ENCODE measurements around the gene RGS9BP. TPM values are rescaled to one million over a fixed set of nuclear protein-coding genes. Genes with fewer than 3 reads are reported as not detected.

The RGS9BP gene
- total RNA-seq, 4 donors from 2014 or later: 1.5 to 5.5 (median 3.9) TPM

GRCh38 chr19:32717496-32717895 lies 41.8 kb downstream of the RGS9BP start:
- Histone ChIP-seq H3K9me3 (no peaks in the 10 kb centered on the region), H3K4me3 (no peak overlapping the region), H3K36me3 (peaks cover 14 to 36% (median 23%) of the 10 kb centered on the region in 4 donors), H3K27ac (replicated peaks in 1 of 4) (no peak overlapping the region), H3K27me3 (no peaks in the 10 kb centered on the region), H3K4me1 (peaks cover 0 to 5% (median 2%) of the 10 kb centered on the region in 4 donors)
- DNase-seq (ENCODE audit: extremely low spot score): no peak
- WGBS: 49% methylated on average over 5 of the region's 5 CpGs
- intact Hi-C loops (cut with DNase I): no loop called here
- TF ChIP-seq POLR2AphosphoS5 (IDR thresholded peaks at IDR 0.05): no peak
- TF ChIP-seq POLR2A (IDR thresholded peaks at IDR 0.05; ENCODE audit: low read depth): no peak
- no peak for TF ChIP-seq CTCF (IDR thresholded peaks at IDR 0.05)
- TF ChIP-seq EP300 (IDR thresholded peaks at IDR 0.05): no peak

GRCh38 chr19:32718286-32718685 lies 42.6 kb downstream of the RGS9BP start:
- no peak for DNase-seq (ENCODE audit: extremely low spot score)
- Histone ChIP-seq H3K4me1 (peaks cover 0 to 5% (median 2%) of the 10 kb centered on the region in 4 donors), H3K27ac (replicated peaks in 1 of 4) (no peak overlapping the region), H3K36me3 (peaks cover 7 to 28% (median 15%) of the 10 kb centered on the region in 4 donors), H3K9me3 (no peaks in the 10 kb centered on the region), H3K27me3 (no peaks in the 10 kb centered on the region), H3K4me3 (no peak overlapping the region)
- 94% methylated on average over 7 of the region's 7 CpGs for WGBS
- TF ChIP-seq POLR2A (IDR thresholded peaks at IDR 0.05; ENCODE audit: low read depth): no peak
- TF ChIP-seq EP300 (IDR thresholded peaks at IDR 0.05): no peak
- TF ChIP-seq POLR2AphosphoS5 (IDR thresholded peaks at IDR 0.05): no peak
- TF ChIP-seq CTCF (IDR thresholded peaks at IDR 0.05): no peak
- intact Hi-C loops (cut with DNase I): no loop called here

GRCh38 chr19:32719611-32720059 lies 44.0 kb downstream of the RGS9BP start, which contains the start of gene TDRD12:
Gene TDRD12, plus strand, starts transcription at chr19:32719767. Its CDS starts 306 bp downstream, at chr19:32720073.
- intact Hi-C loops (cut with DNase I): no loop called here
- no peak for TF ChIP-seq POLR2AphosphoS5 (IDR thresholded peaks at IDR 0.05)

GRCh38 chr19:32720216-32720935 lies 44.7 kb downstream of the RGS9BP start:
- H3K4me3 ChIP-seq: no peak overlapping the region
- H3K9me3 ChIP-seq: no peaks in the 10 kb centered on the region
- intact Hi-C loops (cut with DNase I): no loop called here
- no peaks in the 10 kb centered on the region for H3K27me3 ChIP-seq
- H3K27ac ChIP-seq (replicated peaks in 1 of 4): no peak overlapping the region
- DNase-seq (ENCODE audit: extremely low spot score): no peak
- H3K36me3 ChIP-seq: peaks cover 0 to 8% (median 4%) of the 10 kb centered on the region in 4 donors
- no peak for TF ChIP-seq CTCF (IDR thresholded peaks at IDR 0.05)
- WGBS: 88% methylated on average over 13 of the region's 22 CpGs
- peaks cover 0 to 5% (median 2%) of the 10 kb centered on the region in 4 donors for H3K4me1 ChIP-seq

More at GRCh38 chr19:32719611-32720059, 44.0 kb downstream of the RGS9BP start, which contains the start of gene TDRD12:
- Histone ChIP-seq H3K36me3 (peaks cover 0 to 15% (median 8%) of the 10 kb centered on the region in 4 donors), H3K27ac (replicated peaks in 1 of 4) (no peak within 1 kb of the TSS), H3K4me1 (peaks cover 0 to 5% (median 2%) of the 10 kb centered on the region in 4 donors), H3K27me3 (no peaks in the 10 kb centered on the region), H3K4me3 (no peak within 1 kb of the TSS), H3K9me3 (no peaks in the 10 kb centered on the region)
- WGBS: 90% methylated on average over 28 of the region's 44 CpGs
- DNase-seq (ENCODE audit: extremely low spot score): no peak

GRCh38 chr19:32720936-32721250 lies 45.2 kb downstream of the RGS9BP start:
- intact Hi-C loops (cut with DNase I): no loop called here

More at GRCh38 chr19:32720936-32721250, 45.2 kb downstream of the RGS9BP start:
- DNase-seq (ENCODE audit: extremely low spot score): no peak
- Histone ChIP-seq H3K4me1 (peaks cover 0 to 5% (median 2%) of the 10 kb centered on the region in 4 donors), H3K4me3 (no peak overlapping the region), H3K36me3 (peaks cover 0 to 6% (median 2%) of the 10 kb centered on the region in 4 donors), H3K27ac (replicated peaks in 1 of 4) (no peak overlapping the region), H3K27me3 (no peaks in the 10 kb centered on the region), H3K9me3 (no peaks in the 10 kb centered on the region)
- TF ChIP-seq EP300 (IDR thresholded peaks at IDR 0.05): no peak
- TF ChIP-seq CTCF (IDR thresholded peaks at IDR 0.05): no peak
- TF ChIP-seq POLR2A (IDR thresholded peaks at IDR 0.05; ENCODE audit: low read depth): no peak
- no peak for TF ChIP-seq POLR2AphosphoS5 (IDR thresholded peaks at IDR 0.05)
- 95% methylated on average over 20 of the region's 22 CpGs for WGBS

Small RNA genes within 50 kb of the gene (small RNA-seq; reads per million reads assigned to genes)
- gene RN7SL789P: 0 reads per million in 3 donors

Other genes with a start within 250 kb of the RGS9BP start
- 100 to 1,000 TPM in 3 of 4 donors, 10 to 100 TPM in 1; 98.8 to 132 (median 112) TPM for gene PDCD5, start 94.7 kb upstream of the RGS9BP start, total RNA-seq
- 10 to 100 TPM; 43.2 to 58.1 (median 46.8) TPM for gene ANKRD27, start 668 bp upstream of the RGS9BP start, total RNA-seq
- gene NUDT19, start 16.0 kb downstream of the RGS9BP start, total RNA-seq: 10 to 100 TPM in 2 of 4 donors, 1 to 10 TPM in 2; 5.4 to 13.3 (median 9.0) TPM
- gene TDRD12, start 43.9 kb downstream of the RGS9BP start, total RNA-seq: 1 to 10 TPM in 2 of 4 donors, under 1 TPM in 1, not detected in 1; 0.83 to 1.6 (median 1.3) TPM
- gene SLC7A9, start 193.9 kb downstream of the RGS9BP start, total RNA-seq: under 1 TPM in 3 of 4 donors, not detected in 1; 0.33 to 0.78 (median 0.52) TPM

All from esophagus muscularis mucosa (tissue), 4 donors.